Dedifferentiated amniotic fluid mesenchymal stem cell (primary cell): ENCODE data around the gene TMEM233.
"Not testable (repeated sequence)": the region's sequence is repeated elsewhere in the genome, so short reads cannot be mapped to it uniquely, and the experiment has no call there.

Experiments
- DNase-seq: peaks from one replicate; pipeline ENCODE4 v3.0.0-alpha.2; 2016; ENCODE audit errors: extremely low spot score

TMEM233 gene

GRCh38 chr12:119609358-119609757, 15.8 kb downstream of the TMEM233 start:
- DNase-seq, result no peak

- no peak for DNase-seq
These were observed 19.9 kb downstream of the TMEM233 start for GRCh38 chr12:119613319-119613936.

GRCh38 chr12:119614705-119615104, 21.1 kb downstream of the TMEM233 start:
- DNase-seq, result no peak

GRCh38 chr12:119615518-119616475, 22.2 kb downstream of the TMEM233 start:
- no peak for DNase-seq

GRCh38 chr12:119618328-119618896, 24.8 kb downstream of the TMEM233 start:
- DNase-seq, result not testable (repeated sequence)

GRCh38 chr12:119620490-119620889, 26.9 kb downstream of the TMEM233 start:
- DNase-seq, result no peak

GRCh38 chr12:119621878-119622277, 28.3 kb downstream of the TMEM233 start:
- no peak for DNase-seq

GRCh38 chr12:119624966-119625365, 31.4 kb downstream of the TMEM233 start:
- DNase-seq, result no peak

GRCh38 chr12:119627019-119627643, 33.6 kb downstream of the TMEM233 start:
- no peak for DNase-seq

- DNase-seq, result no peak
These were observed 34.1 kb downstream of the TMEM233 start for GRCh38 chr12:119627686-119628085.

GRCh38 chr12:119630223-119630780, 36.7 kb downstream of the TMEM233 start:
- DNase-seq, result no peak

GRCh38 chr12:119630962-119631550, 37.5 kb downstream of the TMEM233 start:
- DNase-seq, result no peak

- no peak for DNase-seq
These were observed 38.5 kb downstream of the TMEM233 start for GRCh38 chr12:119631930-119632678.

GRCh38 chr12:119634743-119635142, 41.2 kb downstream of the TMEM233 start:
- DNase-seq, result no peak

GRCh38 chr12:119642986-119643385, 49.4 kb downstream of the TMEM233 start:
- no peak for DNase-seq

GRCh38 chr12:119644930-119645329, 51.4 kb downstream of the TMEM233 start:
- no peak for DNase-seq

- DNase-seq, result no peak
These were observed 52.0 kb downstream of the TMEM233 start for GRCh38 chr12:119645535-119646059.

- DNase-seq, result no peak
These were observed 55.7 kb downstream of the TMEM233 start for GRCh38 chr12:119649202-119649808.

- no peak for DNase-seq
These were observed 59.1 kb downstream of the TMEM233 start for GRCh38 chr12:119652665-119653064.

GRCh38 chr12:119657001-119657400, 63.4 kb downstream of the TMEM233 start:
- not testable (repeated sequence) for DNase-seq
